Stimulated activated naive CD8-positive, alpha-beta T cell treated with anti-CD3 and anti-CD28 coated beads, Interleukin-15, amount 100 ng/mL, for 72 hours (primary cell): ENCODE data around the gene ACAP3.
A peak's percentile ranks its signal among the peaks of the same experiment; 100 is the strongest.

Experiments used
- ATAC-seq: fragments of 150-1000 bp; cut with Tn5 transposase; 2 replicates; pipeline ENCODE4 v1.10.0; 2021; ENCODE audit warnings: mild to moderate bottlenecking, moderate library complexity
- DNase-seq, 2 donors: peaks; one replicate each; pipeline ENCODE4 v3.0.0; 2021 to 2022
- H3K27ac Mint-ChIP-seq, 2 donors: one replicate each; pipeline ENCODE4 v1.8.0; 2022; ENCODE audit warnings: mild to moderate bottlenecking in 2 of 2, mixed read lengths in 2 of 2, moderate library complexity in 2 of 2
- H3K27me3 Mint-ChIP-seq: one replicate; pipeline ENCODE4 v1.8.0; 2022; ENCODE audit warnings: mixed read lengths
- H3K4me1 Mint-ChIP-seq: one replicate; pipeline ENCODE4 v1.8.0; 2022; ENCODE audit warnings: mild to moderate bottlenecking, mixed read lengths
- H3K4me3 Mint-ChIP-seq, 2 donors: one replicate each; pipeline ENCODE4 v1.8.0; 2022; ENCODE audit warnings: mild to moderate bottlenecking in 2 of 2, mixed read lengths in 2 of 2, moderate library complexity in 1 of 2
- H3K9me3 Mint-ChIP-seq, 2 donors: one replicate each; pipeline ENCODE4 v1.8.0; 2022; ENCODE audit warnings: mixed read lengths in 2 of 2

Gene ACAP3

DNA sequence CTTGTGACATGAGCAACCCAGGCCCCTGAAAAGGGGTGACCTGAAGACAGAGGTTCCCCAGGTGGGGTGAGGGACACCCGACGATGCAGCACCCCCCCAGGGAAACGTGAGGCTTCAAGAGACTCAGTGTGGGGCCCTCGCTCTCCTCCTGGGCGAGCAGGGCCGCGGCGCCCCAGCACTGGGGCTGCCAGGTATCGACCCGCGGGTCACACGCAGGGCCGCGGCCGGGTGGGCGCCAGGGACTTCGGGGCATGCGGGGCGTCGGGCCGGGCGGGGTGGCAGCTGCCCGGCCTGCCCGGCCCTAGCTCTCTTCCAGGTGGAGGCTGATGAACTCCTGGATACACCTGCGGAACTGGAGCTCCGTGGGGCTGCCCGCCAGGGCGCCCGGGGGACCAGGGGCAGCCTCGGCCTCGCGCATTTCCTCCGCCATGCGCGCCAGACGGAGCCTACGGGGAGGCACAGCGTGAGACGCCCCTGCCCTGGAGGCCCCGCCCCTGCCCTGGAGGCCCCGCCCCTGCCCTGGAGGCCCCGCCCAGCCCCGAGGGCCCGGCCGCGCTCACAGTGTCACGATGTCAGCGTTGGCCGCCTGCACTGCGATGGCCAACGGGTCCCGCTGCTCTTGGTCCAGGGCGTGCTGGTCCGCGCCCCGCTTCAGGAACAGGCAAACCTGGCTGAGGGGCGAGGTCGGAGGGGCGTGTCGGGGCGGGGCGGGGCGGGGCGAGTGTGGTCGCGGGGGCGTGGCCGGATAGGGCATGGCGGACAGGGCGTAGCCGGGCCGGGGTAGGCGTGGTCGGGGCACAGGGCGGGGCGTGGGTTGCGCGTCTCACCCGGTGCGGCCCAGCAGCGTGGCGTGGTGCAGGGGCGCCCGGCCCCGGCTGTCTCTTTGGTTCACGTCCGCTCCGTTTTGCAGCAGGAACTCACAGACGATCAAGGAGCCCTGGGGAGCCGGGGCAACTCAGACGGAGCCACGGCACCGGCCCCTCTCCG lies 14.2 kb downstream of the ACAP3 start:
- no peak overlapping the region for H3K27ac Mint-ChIP-seq
- H3K9me3 Mint-ChIP-seq: peaks cover 0 to 7% of the 10 kb centered on the region in 2 donors
- H3K4me3 Mint-ChIP-seq: no peak overlapping the region
- ATAC-seq (peak; percentile 19), DNase-seq (no peak)
- peaks cover 8% of the 10 kb centered on the region for H3K27me3 Mint-ChIP-seq
- H3K4me1 Mint-ChIP-seq: peaks cover 16% of the 10 kb centered on the region

GRCh38 chr1:1292851-1293250 lies 14.9 kb downstream of the ACAP3 start:
- H3K4me3 Mint-ChIP-seq: no peak overlapping the region
- peaks cover 0 to 7% of the 10 kb centered on the region in 2 donors for H3K9me3 Mint-ChIP-seq
- ATAC-seq (no peak), DNase-seq (no peak)
- peaks cover 8% of the 10 kb centered on the region for H3K27me3 Mint-ChIP-seq
- peaks cover 16% of the 10 kb centered on the region for H3K4me1 Mint-ChIP-seq
- no peak overlapping the region for H3K27ac Mint-ChIP-seq

DNA sequence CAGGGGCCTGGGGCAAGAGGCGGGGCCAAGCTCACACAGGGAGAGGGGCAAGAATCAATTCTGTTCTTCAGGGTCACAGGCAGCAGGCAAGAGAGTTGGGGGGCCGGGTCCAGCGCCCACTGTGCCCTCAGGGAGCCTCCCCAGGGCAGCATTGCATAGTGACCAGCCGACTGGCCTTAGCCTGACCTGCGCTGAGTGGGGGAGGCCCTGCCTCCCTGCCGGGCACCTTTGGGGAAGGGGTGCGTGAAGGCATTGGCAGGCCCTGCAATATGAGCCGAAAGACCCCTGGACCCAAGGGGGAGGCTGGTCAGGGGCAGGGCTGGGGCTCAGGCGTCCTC lies 15.3 kb downstream of the ACAP3 start:
- peak overlapping the region in 1 of 2 donors; percentile 76 for H3K27ac Mint-ChIP-seq
- H3K4me1 Mint-ChIP-seq: peaks cover 16% of the 10 kb centered on the region
- no peak overlapping the region for H3K4me3 Mint-ChIP-seq
- H3K27me3 Mint-ChIP-seq: peaks cover 8% of the 10 kb centered on the region
- DNase-seq: no peak
- ATAC-seq: no peak
- peaks cover 0 to 7% of the 10 kb centered on the region in 2 donors for H3K9me3 Mint-ChIP-seq

- Mint-ChIP-seq H3K9me3 (peaks cover 0 to 7% of the 10 kb centered on the region in 2 donors), H3K4me1 (peaks cover 16% of the 10 kb centered on the region), H3K27me3 (peaks cover 8% of the 10 kb centered on the region), H3K27ac (peak overlapping the region in 1 of 2 donors; percentile 76), H3K4me3 (no peak overlapping the region)
- ATAC-seq (peak; percentile 69), DNase-seq (peak; percentile 60 to 65)
Measured at GRCh38 chr1:1291548-1292441, 15.9 kb downstream of the ACAP3 start.

- Mint-ChIP-seq H3K4me3 (no peak overlapping the region), H3K4me1 (peaks cover 16% of the 10 kb centered on the region), H3K9me3 (peaks cover 0 to 7% of the 10 kb centered on the region in 2 donors), H3K27ac (no peak overlapping the region), H3K27me3 (peaks cover 8% of the 10 kb centered on the region)
- ATAC-seq: no peak
- no peak for DNase-seq
Measured at GRCh38 chr1:1291023-1291528, 16.7 kb downstream of the ACAP3 start.

DNA sequence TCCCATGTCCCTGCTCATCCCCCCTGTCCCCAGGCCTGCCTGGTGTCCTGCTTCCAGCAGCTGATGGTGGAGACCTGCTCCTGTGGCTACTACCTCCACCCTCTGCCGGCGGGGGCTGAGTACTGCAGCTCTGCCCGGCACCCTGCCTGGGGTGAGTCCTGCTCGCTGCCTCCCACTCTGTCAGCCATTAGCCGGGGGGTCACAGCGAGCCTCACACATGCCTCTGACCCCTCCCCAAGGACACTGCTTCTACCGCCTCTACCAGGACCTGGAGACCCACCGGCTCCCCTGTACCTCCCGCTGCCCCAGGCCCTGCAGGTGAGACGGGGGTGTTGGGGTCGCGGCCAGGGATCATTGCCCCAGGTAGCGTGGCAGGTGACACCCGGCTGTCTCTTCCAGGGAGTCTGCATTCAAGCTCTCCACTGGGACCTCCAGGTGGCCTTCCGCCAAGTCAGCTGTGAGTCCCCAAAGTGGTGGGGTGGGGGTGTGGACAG lies 17.4 kb downstream of the ACAP3 start:
- DNase-seq: peak; percentile 74
- H3K4me1 Mint-ChIP-seq: peaks cover 16% of the 10 kb centered on the region
- H3K4me3 Mint-ChIP-seq: peak overlapping the region in 1 of 2 donors; percentile 42
- H3K9me3 Mint-ChIP-seq: peaks cover 0 to 7% of the 10 kb centered on the region in 2 donors
- H3K27me3 Mint-ChIP-seq: peaks cover 8% of the 10 kb centered on the region
- peak; percentile 43 for ATAC-seq
- peak overlapping the region in 1 of 2 donors; percentile 31 for H3K27ac Mint-ChIP-seq

- ATAC-seq (no peak), DNase-seq (no peak)
- peaks cover 0 to 7% of the 10 kb centered on the region in 2 donors for H3K9me3 Mint-ChIP-seq
- H3K27me3 Mint-ChIP-seq: peaks cover 8% of the 10 kb centered on the region
- H3K4me1 Mint-ChIP-seq: peaks cover 30% of the 10 kb centered on the region
- H3K27ac Mint-ChIP-seq: no peak overlapping the region
- H3K4me3 Mint-ChIP-seq: no peak overlapping the region
Measured at GRCh38 chr1:1287288-1288110, 20.2 kb downstream of the ACAP3 start.

- H3K27ac Mint-ChIP-seq: no peak overlapping the region
- H3K4me3 Mint-ChIP-seq: no peak overlapping the region
- peaks cover 8% of the 10 kb centered on the region for H3K27me3 Mint-ChIP-seq
- ATAC-seq (no peak), DNase-seq (no peak)
- H3K9me3 Mint-ChIP-seq: peaks cover 0 to 7% of the 10 kb centered on the region in 2 donors
- peaks cover 24% of the 10 kb centered on the region for H3K4me1 Mint-ChIP-seq
Measured at GRCh38 chr1:1286313-1287261, 21.1 kb downstream of the ACAP3 start.

- peak; percentile 16 for ATAC-seq
- peaks cover 8% of the 10 kb centered on the region for H3K27me3 Mint-ChIP-seq
- H3K4me1 Mint-ChIP-seq: peaks cover 23% of the 10 kb centered on the region
- DNase-seq: no peak
- H3K4me3 Mint-ChIP-seq: no peak overlapping the region
- peaks cover 0 to 7% of the 10 kb centered on the region in 2 donors for H3K9me3 Mint-ChIP-seq
- H3K27ac Mint-ChIP-seq: no peak overlapping the region
Measured at GRCh38 chr1:1285611-1286311, 22.0 kb downstream of the ACAP3 start.

DNA sequence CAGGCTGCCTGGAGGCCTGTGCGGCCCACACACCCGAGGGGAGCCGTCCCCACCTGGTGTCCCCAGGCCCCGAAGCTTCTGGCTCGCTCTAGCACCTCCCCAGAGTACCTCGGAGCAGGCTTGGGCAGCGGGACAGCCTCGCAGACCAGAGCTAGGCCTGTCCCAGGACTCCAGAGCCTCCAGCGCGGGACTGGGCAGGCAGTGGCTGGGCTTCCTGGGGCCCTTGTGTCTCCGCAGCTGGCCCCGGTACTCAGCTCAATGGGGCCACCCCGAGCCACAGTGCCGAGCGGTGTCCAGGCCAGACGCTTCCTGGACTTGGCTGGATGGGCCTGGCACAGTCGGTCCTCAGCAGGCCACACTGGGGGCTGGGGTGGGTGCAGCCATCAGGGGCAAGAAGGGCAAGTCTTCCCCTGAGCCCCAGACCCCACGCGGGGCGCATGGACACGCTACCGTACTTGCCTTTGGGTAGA lies 22.6 kb downstream of the ACAP3 start:
- ATAC-seq: no peak
- peaks cover 0 to 3% of the 10 kb centered on the region in 2 donors for H3K9me3 Mint-ChIP-seq
- no peak overlapping the region for H3K4me3 Mint-ChIP-seq
- no peak overlapping the region for H3K27ac Mint-ChIP-seq
- peaks cover 4% of the 10 kb centered on the region for H3K27me3 Mint-ChIP-seq
- peaks cover 17% of the 10 kb centered on the region for H3K4me1 Mint-ChIP-seq
- no peak for DNase-seq

GRCh38 chr1:1284221-1285101 lies 23.3 kb downstream of the ACAP3 start:
- no peak overlapping the region for H3K4me3 Mint-ChIP-seq
- H3K4me1 Mint-ChIP-seq: peaks cover 14% of the 10 kb centered on the region
- no peaks in the 10 kb centered on the region for H3K9me3 Mint-ChIP-seq
- ATAC-seq: no peak
- no peaks in the 10 kb centered on the region for H3K27me3 Mint-ChIP-seq
- no peak for DNase-seq
- H3K27ac Mint-ChIP-seq: no peak overlapping the region

- Mint-ChIP-seq H3K27ac (no peak overlapping the region), H3K4me1 (peaks cover 14% of the 10 kb centered on the region), H3K4me3 (no peak overlapping the region), H3K9me3 (no peaks in the 10 kb centered on the region), H3K27me3 (no peaks in the 10 kb centered on the region)
- ATAC-seq: no peak
- DNase-seq: no peak
Measured at GRCh38 chr1:1283821-1284220, 23.9 kb downstream of the ACAP3 start.
